ENCODE results near the gene SPINK1. TPM values are rescaled to one million over a fixed set of nuclear protein-coding genes. Genes with fewer than 3 reads are reported as not detected.

SPINK1 gene
- total RNA-seq, 1 donor from 2014 or later, result not detected

- Histone ChIP-seq H3K4me1 (ENCODE audit: insufficient read depth, low read length) (no peaks in the 10 kb centered on the region), H3K9ac (ENCODE audit: low read length) (no peak overlapping the region), H2AFZ (ENCODE audit: low read depth, low read length) (no peak overlapping the region), H3K4me2 (ENCODE audit: low read length) (no peak overlapping the region), H3K79me2 (ENCODE audit: insufficient read depth, low read length) (no peaks in the 10 kb centered on the region), H3K27ac (ENCODE audit: low read depth, low read length) (no peak overlapping the region), H3K4me3 (ENCODE audit: insufficient read depth, low read depth, low read length) (no peak overlapping the region), H3K27me3 (ENCODE audit: insufficient read depth, low read length) (no peaks in the 10 kb centered on the region), H3K9me3 (ENCODE audit: insufficient read depth, low read depth, low read length) (peaks cover 3% of the 10 kb centered on the region), H3K36me3 (ENCODE audit: insufficient read depth, low read length) (no peaks in the 10 kb centered on the region), H4K20me1 (ENCODE audit: insufficient read depth, low read length) (no peaks in the 10 kb centered on the region)
- H3K9me3 Mint-ChIP-seq (ENCODE audit: unreplicated experiment), result no peaks in the 10 kb centered on the region
- H3K27me3 Mint-ChIP-seq (ENCODE audit: low read depth, unreplicated experiment), result no peaks in the 10 kb centered on the region
- TF ChIP-seq CTCF (IDR thresholded peaks at IDR 0.05; ENCODE audit: insufficient read depth, low read depth, low read length) (no peak), EZH2 (IDR thresholded peaks at IDR 0.05; ENCODE audit: insufficient read depth, low read length) (no peak)
- no peak for FAIRE-seq
- H3K27ac Mint-ChIP-seq (ENCODE audit: unreplicated experiment), result no peak overlapping the region
- H3K4me3 Mint-ChIP-seq (ENCODE audit: unreplicated experiment), result no peak overlapping the region
- DNase-seq (ENCODE audit: low read depth), result peak; percentile 4
- no peaks in the 10 kb centered on the region for H3K36me3 Mint-ChIP-seq (ENCODE audit: low read depth, unreplicated experiment)
- H3K4me1 Mint-ChIP-seq (ENCODE audit: low read depth, unreplicated experiment), result peaks cover 6% of the 10 kb centered on the region
Measured at GRCh38 chr5:147849226-147849625, 17.8 kb upstream of the SPINK1 start.

- Histone ChIP-seq H3K4me3 (ENCODE audit: insufficient read depth, low read depth, low read length) (no peak overlapping the region), H3K27me3 (ENCODE audit: insufficient read depth, low read length) (no peaks in the 10 kb centered on the region), H3K9me3 (ENCODE audit: insufficient read depth, low read depth, low read length) (no peaks in the 10 kb centered on the region), H3K4me2 (ENCODE audit: low read length) (no peak overlapping the region), H3K79me2 (ENCODE audit: insufficient read depth, low read length) (no peaks in the 10 kb centered on the region), H3K4me1 (ENCODE audit: insufficient read depth, low read length) (no peaks in the 10 kb centered on the region), H2AFZ (ENCODE audit: low read depth, low read length) (no peak overlapping the region), H3K9ac (ENCODE audit: low read length) (no peak overlapping the region), H4K20me1 (ENCODE audit: insufficient read depth, low read length) (no peaks in the 10 kb centered on the region), H3K36me3 (ENCODE audit: insufficient read depth, low read length) (no peaks in the 10 kb centered on the region), H3K27ac (ENCODE audit: low read depth, low read length) (no peak overlapping the region)
- DNase-seq (ENCODE audit: low read depth) (no peak), FAIRE-seq (no peak)
- H3K4me3 Mint-ChIP-seq (ENCODE audit: unreplicated experiment), result no peak overlapping the region
- H3K27ac Mint-ChIP-seq (ENCODE audit: unreplicated experiment), result no peak overlapping the region
- H3K36me3 Mint-ChIP-seq (ENCODE audit: low read depth, unreplicated experiment), result no peaks in the 10 kb centered on the region
- peaks cover 2% of the 10 kb centered on the region for H3K9me3 Mint-ChIP-seq (ENCODE audit: unreplicated experiment)
- no peaks in the 10 kb centered on the region for H3K27me3 Mint-ChIP-seq (ENCODE audit: low read depth, unreplicated experiment)
- no peak for TF ChIP-seq CTCF (IDR thresholded peaks at IDR 0.05; ENCODE audit: insufficient read depth, low read depth, low read length)
- TF ChIP-seq EZH2 (IDR thresholded peaks at IDR 0.05; ENCODE audit: insufficient read depth, low read length), result no peak
- H3K4me1 Mint-ChIP-seq (ENCODE audit: low read depth, unreplicated experiment), result peaks cover 6% of the 10 kb centered on the region
Measured at GRCh38 chr5:147845618-147846017, 14.1 kb upstream of the SPINK1 start.

GRCh38 chr5:147844846-147845245 lies 13.4 kb upstream of the SPINK1 start:
- no peaks in the 10 kb centered on the region for H3K9me3 ChIP-seq (ENCODE audit: insufficient read depth, low read depth, low read length)
- Mint-ChIP-seq H3K27me3 (ENCODE audit: low read depth, unreplicated experiment) (no peaks in the 10 kb centered on the region), H3K4me1 (ENCODE audit: low read depth, unreplicated experiment) (peaks cover 6% of the 10 kb centered on the region), H3K4me3 (ENCODE audit: unreplicated experiment) (no peak overlapping the region), H3K9me3 (ENCODE audit: unreplicated experiment) (peaks cover 2% of the 10 kb centered on the region), H3K36me3 (ENCODE audit: low read depth, unreplicated experiment) (no peaks in the 10 kb centered on the region), H3K27ac (ENCODE audit: unreplicated experiment) (no peak overlapping the region)
- no peaks in the 10 kb centered on the region for H3K4me1 ChIP-seq (ENCODE audit: insufficient read depth, low read length)
- no peak overlapping the region for H3K9ac ChIP-seq (ENCODE audit: low read length)
- H3K27me3 ChIP-seq (ENCODE audit: insufficient read depth, low read length), result no peaks in the 10 kb centered on the region
- DNase-seq (ENCODE audit: low read depth), result no peak
- no peaks in the 10 kb centered on the region for H4K20me1 ChIP-seq (ENCODE audit: insufficient read depth, low read length)
- H3K4me2 ChIP-seq (ENCODE audit: low read length), result no peak overlapping the region
- FAIRE-seq, result no peak
- H3K27ac ChIP-seq (ENCODE audit: low read depth, low read length), result no peak overlapping the region
- H2AFZ ChIP-seq (ENCODE audit: low read depth, low read length), result no peak overlapping the region
- H3K4me3 ChIP-seq (ENCODE audit: insufficient read depth, low read depth, low read length), result no peak overlapping the region
- TF ChIP-seq CTCF (IDR thresholded peaks at IDR 0.05; ENCODE audit: insufficient read depth, low read depth, low read length), result no peak
- TF ChIP-seq EZH2 (IDR thresholded peaks at IDR 0.05; ENCODE audit: insufficient read depth, low read length), result no peak
- no peaks in the 10 kb centered on the region for H3K79me2 ChIP-seq (ENCODE audit: insufficient read depth, low read length)
- no peaks in the 10 kb centered on the region for H3K36me3 ChIP-seq (ENCODE audit: insufficient read depth, low read length)

Measured in astrocyte (in vitro differentiated cells and primary cell).